ENCODE measurements around the gene KIF1C. TPM values are rescaled to one million over a fixed set of nuclear protein-coding genes. Genes with fewer than 3 reads are reported as not detected.
"Not testable (repeated sequence)": the region's sequence is repeated elsewhere in the genome, so short reads cannot be mapped to it uniquely, and the experiment has no call there.

Gene KIF1C
- polyA plus RNA-seq, 3 donors = 3.6 to 12.0 (median 3.9) TPM

GRCh38 chr17:5069724-5070123 is 72.0 kb downstream of the KIF1C start:
- Histone ChIP-seq H3K27me3 (ENCODE audit: control insufficient read depth in 2 of 2, insufficient read depth in 2 of 2, low read length in 2 of 2) (no peaks in the 10 kb centered on the region), H3K36me3 (replicated peaks in 1 of 2; ENCODE audit: control insufficient read depth in 1 of 2, insufficient read depth in 2 of 2, low read length in 2 of 2) (no peaks in the 10 kb centered on the region), H3K4me2 (replicated peaks; ENCODE audit: extremely low read depth, low read length, poor library complexity, severe bottlenecking) (no peak overlapping the region), H3K4me3 (replicated peaks in 1 of 3; ENCODE audit: low read depth in 2 of 3, low read length in 3 of 3) (no peak overlapping the region), H2AFZ (ENCODE audit: insufficient read depth, low read depth, low read length, poor library complexity, severe bottlenecking) (no peak overlapping the region), H3K9me3 (replicated peaks in 1 of 2; ENCODE audit: control insufficient read depth in 1 of 2, insufficient read depth in 1 of 2, low read length in 2 of 2) (no peaks in the 10 kb centered on the region), H4K20me1 (ENCODE audit: insufficient read depth, low read length) (no peaks in the 10 kb centered on the region), H3K27ac (ENCODE audit: low read depth in 1 of 2, low read length in 2 of 2) (no peak overlapping the region), H3K79me2 (ENCODE audit: insufficient read depth, low read length) (no peaks in the 10 kb centered on the region), H3K9ac (ENCODE audit: insufficient read depth, low read length, poor library complexity, severe bottlenecking) (no peak overlapping the region), H3K4me1 (ENCODE audit: control insufficient read depth in 1 of 2, insufficient read depth in 2 of 2, low read length in 2 of 2) (no peaks in the 10 kb centered on the region)
- WGBS (ENCODE audit: insufficient coverage) = 94% methylated on average over 4 of the region's 4 CpGs
- Mint-ChIP-seq H3K4me3 (no peak overlapping the region), H3K27me3 (ENCODE audit: low read depth in 3 of 3) (peaks cover 8 to 19% (median 13%) of the 10 kb centered on the region in 3 donors), H3K27ac (no peak overlapping the region), H3K36me3 (no peaks in the 10 kb centered on the region), H3K4me1 (peaks cover 3% of the 10 kb centered on the region), H3K9me3 (peaks cover 0 to 2% (median 0%) of the 10 kb centered on the region in 7 donors)
- DNase-seq = no peak
- intact Hi-C loops (cut with micrococcal nuclease) = loop anchor here in 1 of 2 donors (10.0 kb wide), 1 partner anchor 165 kb away; the partner anchor contains the start of gene CHRNE
- TF ChIP-seq CTCF (IDR thresholded peaks at IDR 0.05) = no peak

- Mint-ChIP-seq H3K9me3 (peaks cover 4 to 24% (median 18%) of the 10 kb centered on the region in 7 donors), H3K4me1 (peaks cover 14% of the 10 kb centered on the region), H3K27me3 (ENCODE audit: low read depth in 3 of 3) (peaks cover 8 to 18% (median 15%) of the 10 kb centered on the region in 3 donors)
- H3K36me3 ChIP-seq (replicated peaks in 1 of 2; ENCODE audit: control insufficient read depth in 1 of 2, insufficient read depth in 2 of 2, low read length in 2 of 2); H2AFZ ChIP-seq (ENCODE audit: insufficient read depth, low read depth, low read length, poor library complexity, severe bottlenecking); intact Hi-C loops (cut with micrococcal nuclease); H3K27ac Mint-ChIP-seq; DNase-seq; H3K27ac ChIP-seq (ENCODE audit: low read depth in 1 of 2, low read length in 2 of 2); H3K27me3 ChIP-seq (ENCODE audit: control insufficient read depth in 2 of 2, insufficient read depth in 2 of 2, low read length in 2 of 2); H3K79me2 ChIP-seq (ENCODE audit: insufficient read depth, low read length); H3K4me3 ChIP-seq (replicated peaks in 1 of 3; ENCODE audit: low read depth in 2 of 3, low read length in 3 of 3); H3K36me3 Mint-ChIP-seq; H4K20me1 ChIP-seq (ENCODE audit: insufficient read depth, low read length); H3K4me3 Mint-ChIP-seq; H3K4me2 ChIP-seq (replicated peaks; ENCODE audit: extremely low read depth, low read length, poor library complexity, severe bottlenecking); H3K9ac ChIP-seq (ENCODE audit: insufficient read depth, low read length, poor library complexity, severe bottlenecking); H3K9me3 ChIP-seq (replicated peaks in 1 of 2; ENCODE audit: control insufficient read depth in 1 of 2, insufficient read depth in 1 of 2, low read length in 2 of 2): not testable (repeated sequence)
- peaks cover 16 to 20% of the 10 kb centered on the region in 2 donors for H3K4me1 ChIP-seq (ENCODE audit: control insufficient read depth in 1 of 2, insufficient read depth in 2 of 2, low read length in 2 of 2)
- 100% methylated on average over 2 of the region's 5 CpGs for WGBS (ENCODE audit: insufficient coverage)
Observed at GRCh38 chr17:5075472-5075871, 77.7 kb downstream of the KIF1C start.

- Histone ChIP-seq H2AFZ (ENCODE audit: insufficient read depth, low read depth, low read length, poor library complexity, severe bottlenecking) (peak overlapping the region; percentile 99), H3K4me2 (replicated peaks; ENCODE audit: extremely low read depth, low read length, poor library complexity, severe bottlenecking) (peak overlapping the region; percentile 95), H3K4me3 (replicated peaks in 1 of 3; ENCODE audit: low read depth in 2 of 3, low read length in 3 of 3) (peak overlapping the region in 1 of 3 experiments; percentile 86), H3K36me3 (replicated peaks in 1 of 2; ENCODE audit: control insufficient read depth in 1 of 2, insufficient read depth in 2 of 2, low read length in 2 of 2) (peaks cover 0 to 13% of the 10 kb centered on the region in 2 donors), H3K9me3 (replicated peaks in 1 of 2; ENCODE audit: control insufficient read depth in 1 of 2, insufficient read depth in 1 of 2, low read length in 2 of 2) (peaks cover under 1 to 18% of the 10 kb centered on the region in 2 donors), H3K4me1 (ENCODE audit: control insufficient read depth in 1 of 2, insufficient read depth in 2 of 2, low read length in 2 of 2) (peaks cover 16 to 20% of the 10 kb centered on the region in 2 donors)
- H3K27me3 Mint-ChIP-seq (ENCODE audit: low read depth in 3 of 3) = peaks cover 8 to 18% (median 15%) of the 10 kb centered on the region in 3 donors
- H3K36me3 Mint-ChIP-seq = peaks cover 12 to 16% of the 10 kb centered on the region in 2 donors
- H3K9ac ChIP-seq (ENCODE audit: insufficient read depth, low read length, poor library complexity, severe bottlenecking); H3K27me3 ChIP-seq (ENCODE audit: control insufficient read depth in 2 of 2, insufficient read depth in 2 of 2, low read length in 2 of 2); H3K79me2 ChIP-seq (ENCODE audit: insufficient read depth, low read length); H4K20me1 ChIP-seq (ENCODE audit: insufficient read depth, low read length); intact Hi-C loops (cut with micrococcal nuclease); DNase-seq; H3K27ac ChIP-seq (ENCODE audit: low read depth in 1 of 2, low read length in 2 of 2): not testable (repeated sequence)
- H3K9me3 Mint-ChIP-seq = peaks cover 11 to 33% (median 31%) of the 10 kb centered on the region in 7 donors
- peak overlapping the region; percentile 94 to 96 for H3K4me3 Mint-ChIP-seq
- H3K4me1 Mint-ChIP-seq = peaks cover 17% of the 10 kb centered on the region
- WGBS (ENCODE audit: insufficient coverage) = 100% methylated on average over 3 of the region's 24 CpGs
- peak overlapping the region in 2 of 7 donors; percentile 8 to 68 for H3K27ac Mint-ChIP-seq
Observed at GRCh38 chr17:5077275-5077674, 79.5 kb downstream of the KIF1C start.
